Measurements from ENCODE around the gene ABCC3. TPM values are rescaled to one million over a fixed set of nuclear protein-coding genes. Genes with fewer than 3 reads are reported as not detected.

ABCC3 gene
- total and polyA plus RNA-seq, 2 of the 8 experiments (the other 6 are each of a cell fraction or from before 2014, with no cell fraction given): 0.35 to 0.37 TPM

DNA sequence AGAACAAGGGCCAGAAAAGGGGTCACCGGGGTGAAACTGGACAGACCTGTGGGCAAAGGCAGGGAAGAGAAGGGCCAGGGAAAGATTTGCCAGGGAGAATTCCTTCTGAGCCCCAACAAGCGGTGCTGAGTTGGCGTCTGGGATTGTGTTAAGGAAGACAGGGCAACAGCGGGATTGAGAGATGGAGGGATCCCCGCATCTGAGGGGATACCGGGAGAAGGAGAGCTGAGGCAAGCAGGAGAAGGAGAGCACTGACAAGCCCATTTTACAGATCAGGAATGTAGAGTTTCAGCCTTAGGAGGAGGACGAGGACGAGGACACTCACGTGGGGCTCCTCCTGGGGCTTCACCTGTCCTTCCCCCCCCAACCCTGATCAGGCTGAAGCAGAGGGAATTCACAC is 998 bp upstream of the ABCC3 start:
- CTCF ChIA-PET (ENCODE audit: partially characterized antibody): interaction anchor here (1.6 to 14.5 kb wide), 5 partner anchors 9 to 57 kb away, joined by 6 to 391 read pairs (median 135); no protein-coding TSS in a partner anchor
- FAIRE-seq: no peak
- TF ChIP-seq, protein P1, sequence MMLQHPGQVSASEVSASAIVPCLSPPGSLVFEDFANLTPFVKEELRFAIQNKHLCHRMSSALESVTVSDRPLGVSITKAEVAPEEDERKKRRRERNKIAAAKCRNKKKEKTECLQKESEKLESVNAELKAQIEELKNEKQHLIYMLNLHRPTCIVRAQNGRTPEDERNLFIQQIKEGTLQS (IDR thresholded peaks at IDR 0.05; ENCODE audit: insufficient read depth, low read depth, low read length): no peak
- TF ChIP-seq, protein P2, sequence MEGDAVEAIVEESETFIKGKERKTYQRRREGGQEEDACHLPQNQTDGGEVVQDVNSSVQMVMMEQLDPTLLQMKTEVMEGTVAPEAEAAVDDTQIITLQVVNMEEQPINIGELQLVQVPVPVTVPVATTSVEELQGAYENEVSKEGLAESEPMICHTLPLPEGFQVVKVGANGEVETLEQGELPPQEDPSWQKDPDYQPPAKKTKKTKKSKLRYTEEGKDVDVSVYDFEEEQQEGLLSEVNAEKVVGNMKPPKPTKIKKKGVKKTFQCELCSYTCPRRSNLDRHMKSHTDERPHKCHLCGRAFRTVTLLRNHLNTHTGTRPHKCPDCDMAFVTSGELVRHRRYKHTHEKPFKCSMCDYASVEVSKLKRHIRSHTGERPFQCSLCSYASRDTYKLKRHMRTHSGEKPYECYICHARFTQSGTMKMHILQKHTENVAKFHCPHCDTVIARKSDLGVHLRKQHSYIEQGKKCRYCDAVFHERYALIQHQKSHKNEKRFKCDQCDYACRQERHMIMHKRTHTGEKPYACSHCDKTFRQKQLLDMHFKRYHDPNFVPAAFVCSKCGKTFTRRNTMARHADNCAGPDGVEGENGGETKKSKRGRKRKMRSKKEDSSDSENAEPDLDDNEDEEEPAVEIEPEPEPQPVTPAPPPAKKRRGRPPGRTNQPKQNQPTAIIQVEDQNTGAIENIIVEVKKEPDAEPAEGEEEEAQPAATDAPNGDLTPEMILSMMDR (IDR thresholded peaks at IDR 0.05; ENCODE audit: control extremely low read depth in 1 of 3, insufficient read depth in 1 of 3, low read depth in 1 of 3, low read length in 3 of 3): no peak
- TF ChIP-seq KDM4A (IDR thresholded peaks at IDR 0.05; ENCODE audit: low read depth, low read length, severe bottlenecking) (no peak), RFX5 (IDR thresholded peaks at IDR 0.05; ENCODE audit: borderline replicate concordance, low read depth, low read length) (no peak), NANOG (IDR thresholded peaks at IDR 0.05; ENCODE audit: insufficient read depth, low read depth, low read length, poor library complexity, severe bottlenecking) (no peak), TAF7 (optimal IDR thresholded peaks at IDR 0.05; ENCODE audit: borderline replicate concordance, low read depth, low read length) (no peak), YY1 (IDR thresholded peaks at IDR 0.05; ENCODE audit: low read depth, low read length) (no peak), RXRA (IDR thresholded peaks at IDR 0.05; ENCODE audit: insufficient read depth, low read depth, low read length) (no peak), SAP30 (IDR thresholded peaks at IDR 0.05; ENCODE audit: insufficient read depth, insufficient replicate concordance, low read length) (no peak), BACH1 (IDR thresholded peaks at IDR 0.05; ENCODE audit: low read length) (no peak)

More for the DNA sequence above, 998 bp upstream of the ABCC3 start:
- H2BK5ac ChIP-seq (ENCODE audit: low read depth, low read length): no peak overlapping the region
- no peak overlapping the region for H3K56ac ChIP-seq (replicated peaks; ENCODE audit: insufficient read length, low read depth, low read length)
- no peak overlapping the region for H3K9ac ChIP-seq (replicated peaks in 1 of 4; ENCODE audit: extremely low read depth in 1 of 4, low read depth in 3 of 4, low read length in 3 of 4)
- H3K18ac ChIP-seq (ENCODE audit: extremely low read depth, low read length): no peak overlapping the region
- H3K14ac ChIP-seq (ENCODE audit: insufficient read length): no peak overlapping the region
- H3K27me3 ChIP-seq (replicated peaks in 1 of 4; ENCODE audit: control insufficient read depth in 3 of 4, extremely low read depth in 1 of 4, insufficient read depth in 3 of 4, low read length in 3 of 4): peaks cover 25 to 44% (median 39%) of the 10 kb centered on the region in 4 experiments
- no peak for DNase-seq (ENCODE audit: low read depth in 1 of 2, low spot score in 2 of 2)
- no peaks in the 10 kb centered on the region for H3K9me3 ChIP-seq (ENCODE audit: insufficient read depth in 2 of 2, low read depth in 1 of 2, low read length in 1 of 2)
- H4K20me1 ChIP-seq (replicated peaks in 1 of 2; ENCODE audit: control insufficient read depth in 1 of 2, insufficient read depth in 2 of 2, low read length in 2 of 2): no peaks in the 10 kb centered on the region
- no peak overlapping the region for H4K8ac ChIP-seq (ENCODE audit: extremely low read depth, insufficient read depth, low read length)
- no peak overlapping the region for H2BK20ac ChIP-seq (ENCODE audit: low read length)
- H3K23me2 ChIP-seq (ENCODE audit: low read depth, low read length): peaks cover 4% of the 10 kb centered on the region; the same call in 1 of the 2 replicates
- WGBS, 2 experiments (ENCODE audit: extremely low coverage in 1 of 2, insufficient coverage in 1 of 2, insufficient read length in 1 of 2, insufficient replicate concordance in 2 of 2, low coverage in 1 of 2, low lambda C conversion rate in 2 of 2, missing lambda C conversion rate in 1 of 2): 92% methylated on average over 9 of the region's 9 CpGs; no CpG with 5 or more reads in 1 of the 2 experiments
- no peak overlapping the region for H3K23ac ChIP-seq (ENCODE audit: insufficient read length)
- no peak overlapping the region for H2BK120ac ChIP-seq (replicated peaks; ENCODE audit: low read depth, low read length)
- H3K36me3 ChIP-seq (ENCODE audit: control insufficient read depth in 2 of 4, insufficient read depth in 4 of 4, low read length in 3 of 4): no peaks in the 10 kb centered on the region
- POLR2A ChIA-PET (ENCODE audit: partially characterized antibody): no interaction called here
- no peaks in the 10 kb centered on the region for H3K79me1 ChIP-seq (ENCODE audit: low read depth, low read length)
- H3K27ac ChIP-seq (ENCODE audit: low read depth, low read length): no peak overlapping the region
- no peak overlapping the region for H2BK15ac ChIP-seq (ENCODE audit: low read length)
- H3K4ac ChIP-seq (replicated peaks; ENCODE audit: insufficient read length, low read depth, low read length): no peak overlapping the region
- H3K4me2 ChIP-seq (ENCODE audit: insufficient read depth in 1 of 2, low read depth in 2 of 2, low read length in 2 of 2): no peak overlapping the region; a peak in 1 of 4 replicates
- no peak overlapping the region for H2AFZ ChIP-seq (ENCODE audit: low read length)
- no peak overlapping the region for H2BK12ac ChIP-seq (ENCODE audit: low read depth, low read length)
- no peak overlapping the region for H2AK5ac ChIP-seq (ENCODE audit: low read depth, low read length)
- no peaks in the 10 kb centered on the region for H3K79me2 ChIP-seq (ENCODE audit: control insufficient read depth in 1 of 2, insufficient read depth in 2 of 2, low read length in 2 of 2)
- H4K91ac ChIP-seq (replicated peaks; ENCODE audit: insufficient read length, low read length): no peak overlapping the region
- H4K5ac ChIP-seq (ENCODE audit: insufficient read length, low read depth, low read length): no peak overlapping the region
- no peak overlapping the region for H3K4me3 ChIP-seq (ENCODE audit: extremely low read depth in 1 of 4, insufficient read depth in 2 of 4, low read depth in 3 of 4, low read length in 4 of 4)
- peaks cover 0 to 4% (median 1%) of the 10 kb centered on the region in 4 experiments; a peak in 4 of 7 replicates for H3K4me1 ChIP-seq (replicated peaks in 1 of 4; ENCODE audit: control insufficient read depth in 3 of 4, insufficient read depth in 4 of 4, low read length in 3 of 4)

Data from H1 (cell line).